B cell (primary cell): ENCODE results near the gene NLGN4X. TPM values are rescaled to one million over a fixed set of nuclear protein-coding genes. Genes with fewer than 3 reads are reported as not detected.

Experiments used
- ATAC-seq: fragments of 200-7000 bp; cut with Tn5 transposase; one replicate; pipeline ENCODE4 v1.10.0; 2021; ENCODE audit warnings: low read depth, mild to moderate bottlenecking, moderate number of reproducible peaks, moderate library complexity
- CTCF ChIA-PET: fragments of 350-600 bp; sonication (Branson Sonifier 250); formaldehyde crosslinking; loops from one replicate; lab custom pipeline; 2021; ENCODE audit warnings: antibody characterized with exemption, inconsistent platforms; lab: Charles Lee
- POLR2A ChIA-PET: fragments of 350-600 bp; sonication (Branson Sonifier 250); formaldehyde crosslinking; loops from one replicate; lab custom pipeline; 2021; ENCODE audit warnings: antibody characterized with exemption; lab: Charles Lee
- DNase-seq: peaks from one replicate; pipeline ENCODE4 v3.0.0; 2013
- H2AFZ ChIP-seq: 2 replicates; pipeline ENCODE4 v1.6.1; 2012; ENCODE audit warnings: mild to moderate bottlenecking, low read depth, low read length; ENCODE audit not compliant: insufficient read depth, poor library complexity, severe bottlenecking
- H3K27ac ChIP-seq, 2 donors: 1 replicate in 1 of 2; 2 replicates in 1 of 2; pipeline ENCODE4 v1.5.1; 2012 to 2013; ENCODE audit warnings: low read length in 2 of 2, mild to moderate bottlenecking in 2 of 2, moderate library complexity in 1 of 2
- H3K27me3 ChIP-seq, 4 experiments: fragments of 200-600 bp in 1 of 4; sonication (generic) in 1 of 4; replicated peaks in 1 of 4; 1 replicate in 2 of 4; 2 replicates in 2 of 4; pipeline versions ENCODE4 v1.6.1 to v1.7.0; 2013 to 2016; ENCODE audit warnings: low read length in 3 of 4, mild to moderate bottlenecking in 2 of 4, mixed read lengths in 1 of 4, moderate library complexity in 1 of 4; ENCODE audit not compliant: insufficient read depth in 4 of 4, control insufficient read depth in 3 of 4; ENCODE audit errors: control extremely low read depth in 1 of 4
- H3K36me3 ChIP-seq, 2 experiments: replicated peaks in 1 of 2; 1 replicate in 1 of 2; 2 replicates in 1 of 2; pipeline versions ENCODE4 v1.6.1 to v1.7.1; 2013; ENCODE audit warnings: low read length in 1 of 2; ENCODE audit not compliant: insufficient read depth in 2 of 2, control insufficient read depth in 1 of 2; ENCODE audit errors: control extremely low read depth in 1 of 2, extremely low read depth in 1 of 2
- H3K4me1 ChIP-seq, 2 donors: fragments of 200-600 bp in 1 of 2; sonication (generic) in 1 of 2; 1 replicate in 1 of 2; 2 replicates in 1 of 2; pipeline versions ENCODE4 v1.5.1 to v1.6.1; 2013 to 2017; ENCODE audit warnings: low read length in 2 of 2; ENCODE audit not compliant: control insufficient read depth in 2 of 2, insufficient read depth in 2 of 2
- H3K4me2 ChIP-seq: replicated peaks from 2 replicates; pipeline ENCODE3; 2012; ENCODE audit warnings: mild to moderate bottlenecking, low read depth, low read length; ENCODE audit not compliant: poor library complexity, severe bottlenecking
- H3K4me3 ChIP-seq, 5 experiments: fragments of 200-600 bp in 1 of 5; sonication (generic) in 1 of 5; 1 replicate in 3 of 5; 2 replicates in 2 of 5; pipeline versions ENCODE4 v1.5.1 to v1.7.0; 2011 to 2016; ENCODE audit warnings: low read length in 4 of 5, mild to moderate bottlenecking in 4 of 5, low read depth in 2 of 5, control low read depth in 1 of 5, moderate library complexity in 1 of 5; ENCODE audit not compliant: insufficient read depth in 1 of 5; ENCODE audit errors: control extremely low read depth in 1 of 5, extremely low read depth in 1 of 5
- H3K79me2 ChIP-seq: fragments of 200-600 bp; sonication (generic); one replicate; pipeline ENCODE4 v1.6.0; 2016; ENCODE audit warnings: low read length; ENCODE audit not compliant: control insufficient read depth, insufficient read depth
- H3K9ac ChIP-seq: fragments of 200-600 bp; sonication (generic); 2 replicates; pipeline ENCODE4 v1.6.1; 2017; ENCODE audit warnings: mild to moderate bottlenecking, low read length, moderate library complexity
- H3K9me3 ChIP-seq, 3 donors: one replicate each; pipeline versions ENCODE4 v1.6.1 to v1.7.1; 2013; ENCODE audit warnings: low read length in 2 of 3; ENCODE audit not compliant: control insufficient read depth in 2 of 3, insufficient read depth in 1 of 3; ENCODE audit errors: control extremely low read depth in 1 of 3
- H4K20me1 ChIP-seq: 2 replicates; pipeline ENCODE4 v1.6.0; 2012; ENCODE audit warnings: mild to moderate bottlenecking, low read length; ENCODE audit not compliant: insufficient read depth, control insufficient read depth, poor library complexity, severe bottlenecking
- H3K27ac Mint-ChIP-seq: one replicate; pipeline ENCODE4 v1.8.0; 2021; ENCODE audit warnings: mixed read lengths
- H3K27me3 Mint-ChIP-seq: one replicate; pipeline ENCODE4 v1.8.0; 2021; ENCODE audit warnings: mixed read lengths
- H3K4me1 Mint-ChIP-seq: one replicate; pipeline ENCODE4 v1.8.0; 2021; ENCODE audit warnings: mixed read lengths
- H3K4me3 Mint-ChIP-seq: one replicate; pipeline ENCODE4 v1.8.0; 2021; ENCODE audit warnings: mixed read lengths
- H3K9me3 Mint-ChIP-seq: one replicate; pipeline ENCODE4 v1.8.0; 2022; ENCODE audit warnings: mixed read lengths; ENCODE audit not compliant: insufficient read depth
- EZH2 ChIP-seq: IDR thresholded peaks from 2 replicates; pipeline ENCODE4 v1.6.1; 2012; ENCODE audit warnings: borderline replicate concordance, low read depth, mild to moderate bottlenecking, moderate library complexity, low read length; ENCODE audit not compliant: insufficient read depth, poor library complexity, severe bottlenecking
- WGBS: methylation state at CpG from one replicate; pipeline ENCODE4 v1.1.5; 2013; ENCODE audit warnings: missing lambda C conversion rate; ENCODE audit not compliant: insufficient coverage; 5-methylcytosine and 5-hydroxymethylcytosine counted together
- intact Hi-C: fragments of 100-400 bp; cut with micrococcal nuclease; formaldehyde crosslinking; loops from one replicate; pipeline ENCODE4 v1.10.0; 2022
- polyA plus RNA-seq: library from polyadenylated mRNA; depleted of rRNA; stranded (reverse); fragments of >200 nt; gene quantifications from 2 replicates; pipeline ENCODE4 v1.2.3, GENCODE V29; 2012
- total RNA-seq, 2 donors: library from RNA; stranded (reverse); fragments of 120-200 nt in 1 of 2; gene quantifications; 1 replicate in 1 of 2; 2 replicates in 1 of 2; pipeline versions ENCODE4 v1.2.3 to v1.2.4, GENCODE V29; 2013 to 2022
- TF ChIP-seq, protein P1 (sequence below): fragments of 200-600 bp; IDR thresholded peaks from one replicate; pipeline ENCODE4 v1.8.0; 2022; ENCODE audit warnings: antibody characterized with exemption, mild to moderate bottlenecking

The NLGN4X gene
- total and polyA plus RNA-seq, 2 donors (not counting 1 experiment from before 2014, with no cell fraction given) = 0.09 to 0.34 TPM

- intact Hi-C loops = no loop called here
- no peak overlapping the region for H3K4me3 ChIP-seq
- DNase-seq = no peak
- no peak overlapping the region for H3K9ac ChIP-seq
- no peaks in the 10 kb centered on the region for H3K9me3 Mint-ChIP-seq
- H2AFZ ChIP-seq = no peak overlapping the region
- TF ChIP-seq, protein P1, sequence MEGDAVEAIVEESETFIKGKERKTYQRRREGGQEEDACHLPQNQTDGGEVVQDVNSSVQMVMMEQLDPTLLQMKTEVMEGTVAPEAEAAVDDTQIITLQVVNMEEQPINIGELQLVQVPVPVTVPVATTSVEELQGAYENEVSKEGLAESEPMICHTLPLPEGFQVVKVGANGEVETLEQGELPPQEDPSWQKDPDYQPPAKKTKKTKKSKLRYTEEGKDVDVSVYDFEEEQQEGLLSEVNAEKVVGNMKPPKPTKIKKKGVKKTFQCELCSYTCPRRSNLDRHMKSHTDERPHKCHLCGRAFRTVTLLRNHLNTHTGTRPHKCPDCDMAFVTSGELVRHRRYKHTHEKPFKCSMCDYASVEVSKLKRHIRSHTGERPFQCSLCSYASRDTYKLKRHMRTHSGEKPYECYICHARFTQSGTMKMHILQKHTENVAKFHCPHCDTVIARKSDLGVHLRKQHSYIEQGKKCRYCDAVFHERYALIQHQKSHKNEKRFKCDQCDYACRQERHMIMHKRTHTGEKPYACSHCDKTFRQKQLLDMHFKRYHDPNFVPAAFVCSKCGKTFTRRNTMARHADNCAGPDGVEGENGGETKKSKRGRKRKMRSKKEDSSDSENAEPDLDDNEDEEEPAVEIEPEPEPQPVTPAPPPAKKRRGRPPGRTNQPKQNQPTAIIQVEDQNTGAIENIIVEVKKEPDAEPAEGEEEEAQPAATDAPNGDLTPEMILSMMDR = no peak
- no peak for TF ChIP-seq EZH2
- no peak overlapping the region for H3K27ac ChIP-seq
- no peaks in the 10 kb centered on the region for H3K4me1 Mint-ChIP-seq
- ChIA-PET CTCF (no interaction called here), POLR2A (no interaction called here)
- no peak for ATAC-seq
- no peak overlapping the region for H3K4me3 Mint-ChIP-seq
- no peaks in the 10 kb centered on the region for H3K36me3 ChIP-seq
- 94% methylated on average over 2 of the region's 5 CpGs for WGBS
- no peaks in the 10 kb centered on the region for H3K79me2 ChIP-seq
- no peaks in the 10 kb centered on the region for H3K27me3 Mint-ChIP-seq
- no peak overlapping the region for H3K4me2 ChIP-seq
- no peaks in the 10 kb centered on the region for H3K9me3 ChIP-seq
- H3K27me3 ChIP-seq = no peaks in the 10 kb centered on the region
- no peaks in the 10 kb centered on the region for H3K4me1 ChIP-seq
- no peaks in the 10 kb centered on the region for H4K20me1 ChIP-seq
- H3K27ac Mint-ChIP-seq = no peak overlapping the region
Measured at GRCh38 chrX:6002056-6002455, 226.6 kb downstream of the NLGN4X start.

GRCh38 chrX:5998901-5999300 lies 229.8 kb downstream of the NLGN4X start:
- no peak overlapping the region for H3K27ac Mint-ChIP-seq
- no peak overlapping the region for H2AFZ ChIP-seq
- intact Hi-C loops = no loop called here

More at GRCh38 chrX:5998901-5999300, 229.8 kb downstream of the NLGN4X start:
- Histone ChIP-seq H3K9ac (no peak overlapping the region), H3K79me2 (no peaks in the 10 kb centered on the region), H3K9me3 (no peaks in the 10 kb centered on the region), H3K4me2 (no peak overlapping the region), H3K4me3 (no peak overlapping the region), H3K27ac (no peak overlapping the region), H4K20me1 (no peaks in the 10 kb centered on the region), H3K4me1 (no peaks in the 10 kb centered on the region), H3K27me3 (no peaks in the 10 kb centered on the region), H3K36me3 (no peaks in the 10 kb centered on the region)
- DNase-seq (no peak), ATAC-seq (no peak)
- H3K4me3 Mint-ChIP-seq = no peak overlapping the region
- ChIA-PET CTCF (no interaction called here), POLR2A (no interaction called here)
- no peaks in the 10 kb centered on the region for H3K9me3 Mint-ChIP-seq
- H3K4me1 Mint-ChIP-seq = no peaks in the 10 kb centered on the region
- no CpG with 5 or more reads among the region's 3 CpGs for WGBS
- no peaks in the 10 kb centered on the region for H3K27me3 Mint-ChIP-seq
- no peak for TF ChIP-seq EZH2
- TF ChIP-seq, protein P1 = no peak
